Testis (tissue), 3 donors: ENCODE results near the gene ARL6IP6. TPM values are rescaled to one million over a fixed set of nuclear protein-coding genes. Genes with fewer than 3 reads are reported as not detected.
"Not testable (repeated sequence)": the region's sequence is repeated elsewhere in the genome, so short reads cannot be mapped to it uniquely, and the experiment has no call there.

Experiments
- DNase-seq: peaks from one replicate; pipeline ENCODE4 v3.0.0-alpha.2; 2019
- H3K27ac ChIP-seq, 2 donors: fragments of 200-600 bp; sonication (generic); one replicate each; pipeline ENCODE4 v1.5.1; 2019
- H3K27me3 ChIP-seq: fragments of 200-600 bp; sonication (generic); one replicate; pipeline ENCODE4 v1.5.1; 2019
- H3K36me3 ChIP-seq: fragments of 200-600 bp; sonication (generic); one replicate; pipeline ENCODE4 v1.5.1; 2017; ENCODE audit warnings: low read depth; ENCODE audit errors: missing control alignments
- H3K4me1 ChIP-seq: fragments of 200-600 bp; sonication (generic); one replicate; pipeline ENCODE4 v1.5.1; 2019
- H3K4me3 ChIP-seq, 2 donors: fragments of 200-600 bp; sonication (generic); one replicate each; pipeline ENCODE4 v1.5.1; 2017 to 2019
- H3K9me3 ChIP-seq: fragments of 200-600 bp; sonication (generic); one replicate; pipeline ENCODE4 v1.5.1; 2017
- CTCF ChIP-seq, 3 experiments: fragments of 450-650 bp in 2 of 3; fragments of 200-600 bp in 1 of 3; sonication (generic) in 1 of 3; IDR thresholded peaks; one replicate each; pipeline ENCODE4 v1.5.1; 2016 to 2019; ENCODE audit warnings: antibody characterized with exemption in 3 of 3, mild to moderate bottlenecking in 2 of 3, moderate library complexity in 1 of 3
- POLR2A ChIP-seq: fragments of 450-650 bp; IDR thresholded peaks from one replicate; pipeline ENCODE4 v1.6.1; 2017; ENCODE audit warnings: antibody characterized with exemption, mild to moderate bottlenecking, moderate library complexity
- WGBS, 2 donors: methylation state at CpG; one replicate each; pipeline ENCODE4 v1.1.5; 2018; 5-methylcytosine and 5-hydroxymethylcytosine counted together
- intact Hi-C: fragments of 100-400 bp; cut with DNase I; formaldehyde crosslinking; loops from one replicate; pipeline ENCODE4 v1.15.1; 2023; ENCODE audit warnings: low total_unique reads
- polyA plus RNA-seq: library from polyadenylated mRNA; stranded (reverse); fragments of 350-450 nt; fragmentation: Illumina TruSeq; extraction: RNeasy Lipid Tissue Mini Kit (QIAGEN cat#74804); gene quantifications from one replicate; pipeline ENCODE4 v1.2.3, GENCODE V29; 2014; ENCODE audit warnings: low read depth, low replicate concordance; ENCODE audit not compliant: insufficient read depth
- total RNA-seq, 2 donors: library from RNA; depleted of rRNA; stranded (reverse); fragments of >200 nt; gene quantifications; one replicate each; pipeline ENCODE4 v1.2.3, GENCODE V29; 2016

Gene ARL6IP6
- total and polyA plus RNA-seq, 3 donors from 2014 or later, result 27.8 to 42.0 (median 42.0) TPM

- TF ChIP-seq POLR2A (no peak), CTCF (IDR thresholded peaks at IDR 0.05) (no peak)
- no peaks in the 10 kb centered on the region for H3K4me1 ChIP-seq
- intact Hi-C loops, result no loop called here
- no peak overlapping the region for H3K27ac ChIP-seq
- H3K36me3 ChIP-seq, result no peaks in the 10 kb centered on the region
- H3K4me3 ChIP-seq, result no peak overlapping the region
- 71 to 79% methylated on average over 5 of the region's 5 CpGs for WGBS, 2 donors
- DNase-seq, result no peak
- H3K9me3 ChIP-seq, result no peaks in the 10 kb centered on the region
- H3K27me3 ChIP-seq, result no peaks in the 10 kb centered on the region
Observed at GRCh38 chr2:152762202-152762601, 43.8 kb downstream of the ARL6IP6 start.

- H3K4me3 ChIP-seq, H3K9me3 ChIP-seq, H3K27ac ChIP-seq, H3K4me1 ChIP-seq, intact Hi-C loops, H3K27me3 ChIP-seq, DNase-seq, H3K36me3 ChIP-seq: not testable (repeated sequence)
- WGBS, 2 donors, result 81 to 91% methylated on average over 4 of the region's 4 CpGs
Observed at GRCh38 chr2:152763208-152763607, 44.8 kb downstream of the ARL6IP6 start.

- intact Hi-C loops, result no loop called here
- Histone ChIP-seq H3K36me3 (no peaks in the 10 kb centered on the region), H3K27ac (no peak overlapping the region), H3K4me3 (no peak overlapping the region), H3K27me3 (no peaks in the 10 kb centered on the region), H3K9me3 (no peaks in the 10 kb centered on the region), H3K4me1 (no peaks in the 10 kb centered on the region)
- 60 to 76% methylated on average over 1 of the region's 1 CpG for WGBS, 2 donors
- no peak for DNase-seq
- no peak for TF ChIP-seq POLR2A
- no peak for TF ChIP-seq CTCF (IDR thresholded peaks at IDR 0.05)
Observed at GRCh38 chr2:152763651-152764050, 45.2 kb downstream of the ARL6IP6 start.

- no peaks in the 10 kb centered on the region for H3K27me3 ChIP-seq
- H3K36me3 ChIP-seq, result no peaks in the 10 kb centered on the region
- TF ChIP-seq CTCF (IDR thresholded peaks at IDR 0.05) (no peak), POLR2A (no peak)
- no peak overlapping the region for H3K27ac ChIP-seq
- no peak for DNase-seq
- WGBS, 2 donors, result 88 to 98% methylated on average over 1 of the region's 1 CpG
- H3K9me3 ChIP-seq, result no peaks in the 10 kb centered on the region
- no peak overlapping the region for H3K4me3 ChIP-seq
- H3K4me1 ChIP-seq, result no peaks in the 10 kb centered on the region
- intact Hi-C loops, result no loop called here
Observed at GRCh38 chr2:152766928-152767327, 48.5 kb downstream of the ARL6IP6 start.

- TF ChIP-seq POLR2A (no peak), CTCF (IDR thresholded peaks at IDR 0.05) (no peak)
- no peaks in the 10 kb centered on the region for H3K9me3 ChIP-seq
- intact Hi-C loops, result no loop called here
- no peaks in the 10 kb centered on the region for H3K27me3 ChIP-seq
- 89 to 96% methylated on average over 3 of the region's 3 CpGs for WGBS, 2 donors
- no peaks in the 10 kb centered on the region for H3K36me3 ChIP-seq
- DNase-seq, result no peak
- no peak overlapping the region for H3K27ac ChIP-seq
- no peak overlapping the region for H3K4me3 ChIP-seq
- H3K4me1 ChIP-seq, result no peaks in the 10 kb centered on the region
Observed at GRCh38 chr2:152781175-152781574, 62.8 kb downstream of the ARL6IP6 start.
